IPS DF 19.7 (cell line): ENCODE measurements around the gene STK32B.
"Not testable (repeated sequence)": the region's sequence is repeated elsewhere in the genome, so short reads cannot be mapped to it uniquely, and the experiment has no call there.

Experiments
- DNase-seq: peaks from one replicate; pipeline ENCODE4 v3.0.0-alpha.2; 2013; ENCODE audit warnings: low read depth, low spot score

The STK32B gene

DNA sequence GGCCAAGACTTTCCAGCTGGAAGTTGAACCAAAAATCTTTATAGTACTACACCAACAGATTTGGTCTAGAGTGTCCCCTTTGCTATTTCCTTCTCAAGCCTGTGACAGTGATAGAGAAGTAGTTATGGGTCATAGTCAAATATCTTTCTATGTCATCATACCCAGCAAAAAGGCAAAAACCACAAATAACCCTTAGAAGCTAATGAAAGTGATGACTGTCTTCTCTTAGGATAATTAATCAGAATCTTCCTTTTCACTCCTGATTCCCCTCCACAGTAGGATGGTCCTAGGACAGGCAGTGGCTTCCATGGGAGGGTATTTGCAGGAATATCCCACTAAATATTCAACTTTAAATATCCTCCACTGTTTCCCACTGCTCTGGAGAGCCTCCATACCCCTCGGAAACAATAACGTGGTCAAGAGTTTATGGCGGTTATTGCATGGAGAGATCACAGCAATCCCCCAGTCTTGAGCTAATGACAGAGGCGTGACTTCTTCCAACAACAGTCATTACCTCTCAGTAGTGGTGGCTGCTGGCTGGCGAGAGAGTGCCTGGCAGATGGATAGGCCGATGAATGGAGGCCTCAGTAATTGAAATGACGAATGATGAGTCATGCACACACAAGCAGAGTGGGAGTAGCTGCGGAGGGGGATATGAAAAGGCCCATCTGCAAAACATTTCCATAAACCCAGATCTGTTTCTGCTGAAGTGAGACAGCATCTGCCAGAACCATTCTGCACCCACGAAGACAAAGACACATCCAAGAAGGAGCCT is 154.9 kb downstream of the STK32B start:
- DNase-seq: no peak

DNA sequence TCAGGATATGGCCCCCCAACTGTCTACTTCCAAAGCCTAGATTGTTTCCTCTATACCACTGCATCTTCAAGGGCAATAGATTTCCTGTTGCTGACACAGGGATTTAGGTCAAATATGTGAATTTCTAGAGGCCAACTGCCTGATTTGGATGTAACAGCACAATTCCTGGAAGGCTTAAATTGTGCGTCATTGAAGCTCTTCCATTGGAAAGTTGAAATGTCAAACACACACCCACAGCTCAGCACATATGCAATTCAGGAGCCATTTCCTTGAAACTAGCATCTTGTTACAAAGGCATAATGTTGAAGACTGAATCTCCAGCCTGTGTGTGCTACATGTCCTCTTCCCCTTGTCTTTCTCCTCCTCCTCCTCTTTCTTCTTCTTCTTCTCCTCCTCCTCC is 158.6 kb downstream of the STK32B start:
- DNase-seq: no peak

DNA sequence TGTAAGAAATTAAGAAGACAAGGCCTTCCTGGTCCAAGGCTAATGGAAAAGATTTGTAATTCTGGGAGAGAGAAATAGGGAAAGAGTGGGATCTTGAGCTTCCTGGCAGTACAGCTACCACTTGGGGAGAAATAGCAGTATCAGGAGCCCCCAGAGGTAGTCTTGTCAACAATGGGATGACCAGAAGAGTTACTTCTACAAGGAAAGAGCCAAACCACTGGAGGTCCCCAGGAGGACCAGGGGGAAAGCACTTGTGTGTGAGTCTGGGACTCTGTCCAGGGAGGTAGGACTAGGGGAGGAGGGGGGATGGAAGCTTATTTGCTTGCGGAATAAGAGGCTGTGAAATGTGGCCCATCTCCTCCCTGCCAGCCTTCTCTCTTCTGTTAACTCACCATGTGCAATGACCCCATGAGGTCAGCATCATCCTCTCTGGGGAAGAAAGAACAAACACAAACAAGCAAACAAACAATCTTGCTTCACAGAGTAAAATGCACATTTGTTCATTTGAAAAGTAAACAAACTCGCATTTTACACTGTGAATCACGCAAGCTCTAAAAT is 160.1 kb downstream of the STK32B start:
- DNase-seq: no peak

DNA sequence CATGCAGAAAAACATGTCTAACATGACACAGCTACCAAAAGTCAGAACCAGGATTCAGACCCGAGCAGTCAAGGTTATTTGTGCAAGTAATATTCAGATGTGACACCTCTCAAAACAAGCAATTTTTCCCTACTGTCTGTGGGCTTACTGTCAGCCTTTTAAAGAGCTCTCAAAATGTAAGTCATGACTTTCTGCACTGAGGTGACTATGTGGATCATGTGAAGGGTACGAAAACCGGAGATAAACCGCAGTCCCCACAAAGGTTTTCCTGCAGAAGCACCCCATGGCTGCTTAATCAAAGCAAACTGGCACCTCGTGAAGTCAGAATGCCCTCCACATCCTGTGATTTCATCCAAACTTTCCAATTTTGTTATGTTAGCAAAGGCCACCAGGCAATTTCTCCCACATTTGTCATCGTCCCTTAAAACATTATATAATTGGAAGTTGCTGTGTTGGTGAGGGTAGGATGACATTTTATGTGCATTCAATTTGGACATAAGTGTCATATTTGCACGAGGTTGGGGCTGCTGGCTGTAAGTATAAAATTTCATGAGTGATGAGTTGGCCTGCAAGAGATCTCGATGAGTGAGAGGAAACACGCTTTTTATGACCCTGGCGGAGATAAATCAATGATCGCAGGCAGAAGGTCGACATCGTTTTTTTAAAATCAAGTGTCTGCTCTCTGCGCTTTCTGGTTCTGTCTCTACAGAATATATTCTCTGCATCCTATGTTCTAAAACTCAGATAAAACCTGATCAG is 161.2 kb downstream of the STK32B start:
- no peak for DNase-seq

DNA sequence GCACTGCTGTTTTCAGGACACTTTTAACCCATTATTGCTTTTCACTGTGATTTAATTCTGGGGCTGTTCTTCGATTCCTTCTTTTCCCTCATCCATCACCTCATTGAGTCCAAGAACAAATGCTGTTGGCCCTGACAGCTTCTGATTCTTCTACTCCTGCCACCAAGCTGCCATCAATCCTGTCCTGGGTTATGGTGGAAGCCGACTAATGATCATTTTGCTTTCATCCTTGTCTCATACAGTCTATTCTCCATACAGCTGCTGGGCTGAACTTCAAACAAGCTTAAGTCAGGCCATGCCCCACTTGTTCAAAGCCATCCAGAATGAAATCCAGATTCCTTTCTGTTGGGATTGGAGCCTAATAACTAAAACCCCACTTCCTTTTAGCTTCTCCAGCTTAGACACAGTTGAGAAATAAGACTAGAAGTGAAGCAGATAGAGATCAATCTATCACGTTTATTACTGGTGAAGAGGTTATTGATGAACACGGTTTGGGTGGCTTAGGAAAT is 161.9 kb downstream of the STK32B start:
- DNase-seq: no peak

DNA sequence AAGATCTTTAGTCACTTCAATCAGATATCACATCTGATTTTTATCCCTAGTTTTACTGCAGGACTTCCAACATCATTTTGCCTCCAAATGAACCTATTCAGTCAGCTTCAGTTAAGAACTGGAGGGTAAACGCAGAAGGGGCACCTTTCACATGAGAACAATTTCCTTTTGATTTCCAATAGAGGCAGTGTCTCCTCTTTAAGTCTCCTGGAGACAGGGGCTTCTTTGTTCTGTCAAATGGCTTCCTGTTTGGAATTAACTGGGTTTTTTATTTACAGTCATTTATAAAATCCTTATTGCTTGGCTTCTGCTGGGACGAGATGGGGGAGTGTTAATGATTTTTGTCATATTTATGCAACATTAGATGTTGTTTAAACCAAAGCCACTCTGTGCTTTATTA is 164.0 kb downstream of the STK32B start:
- no peak for DNase-seq

- DNase-seq: no peak
Observed at GRCh38 chr4:5217421-5217820, 166.1 kb downstream of the STK32B start.

DNA sequence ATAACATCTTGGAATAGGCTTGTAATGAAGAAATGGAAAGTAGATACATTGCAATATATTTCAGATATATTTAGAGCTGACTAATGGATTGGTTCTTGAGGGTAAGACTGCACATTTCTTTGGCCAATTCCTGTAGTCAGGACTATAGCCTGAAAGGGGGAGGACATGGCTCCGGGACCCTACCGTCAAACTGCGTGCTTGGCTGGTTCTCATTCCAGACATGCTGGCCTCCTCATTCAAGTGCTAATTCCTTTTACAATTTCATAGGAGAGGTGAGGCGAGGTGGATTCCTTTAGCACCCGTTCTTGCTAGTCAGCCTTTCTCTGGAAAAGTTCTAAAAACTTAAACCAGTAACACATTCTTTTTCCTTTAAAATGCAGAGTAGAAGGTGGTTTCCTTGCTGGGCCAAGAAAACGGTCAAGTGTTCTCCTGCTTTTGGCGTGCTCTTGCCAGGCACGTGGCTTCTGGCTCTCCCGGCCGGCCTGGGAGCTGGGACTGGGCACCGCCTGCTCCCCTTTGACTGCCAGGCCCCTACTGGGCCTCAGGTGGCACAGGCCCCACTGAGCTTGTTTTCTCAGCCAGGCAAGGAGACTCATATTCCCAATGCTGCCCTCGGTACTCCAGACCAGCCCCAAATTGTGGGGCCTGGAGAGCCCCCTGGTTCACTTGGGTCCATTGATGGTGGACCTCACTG is 167.2 kb downstream of the STK32B start:
- no peak for DNase-seq

GRCh38 chr4:5220028-5220427 is 168.7 kb downstream of the STK32B start:
- no peak for DNase-seq

- DNase-seq: no peak
Observed at GRCh38 chr4:5222047-5222446, 170.8 kb downstream of the STK32B start.

GRCh38 chr4:5222951-5223350 is 171.7 kb downstream of the STK32B start:
- DNase-seq: no peak

DNA sequence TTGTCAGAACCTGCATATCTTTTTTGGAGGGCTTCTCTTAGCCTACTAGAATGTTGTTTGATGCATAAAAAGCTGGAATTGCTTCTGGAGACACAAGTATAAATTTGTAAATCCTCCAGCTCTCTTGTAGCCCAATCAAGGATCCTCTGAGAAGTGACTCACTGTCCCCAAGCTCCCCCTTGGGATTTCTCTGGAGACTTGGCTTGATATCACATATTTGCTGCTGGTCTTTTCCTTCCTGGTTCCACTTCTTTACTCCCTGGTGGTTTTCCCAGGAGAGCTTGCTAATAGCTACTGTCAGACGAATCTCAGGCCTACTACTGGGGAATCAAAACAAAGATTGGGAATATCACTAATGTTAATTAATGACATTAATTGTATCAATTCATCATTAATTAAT is 173.1 kb downstream of the STK32B start:
- no peak for DNase-seq

DNA sequence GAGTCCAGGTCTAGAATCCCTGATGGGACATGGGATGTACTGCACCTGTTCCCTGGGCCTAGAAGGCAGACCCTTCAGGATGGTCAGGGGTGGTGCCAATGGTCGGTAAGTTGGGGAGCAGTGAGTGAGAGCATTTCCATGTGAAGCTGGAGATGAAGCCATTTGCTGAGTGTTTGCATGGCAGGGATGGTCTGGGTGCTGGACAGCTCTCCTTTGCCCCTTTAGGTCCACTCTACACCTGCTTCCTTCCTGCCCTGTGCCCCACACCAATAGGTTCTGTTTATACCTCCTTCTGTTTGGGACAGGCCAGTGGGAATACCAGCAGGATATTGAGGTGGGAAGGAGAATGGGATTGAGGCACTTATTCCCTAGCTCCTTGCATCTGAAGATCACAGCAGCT is 181.3 kb downstream of the STK32B start:
- no peak for DNase-seq

DNA sequence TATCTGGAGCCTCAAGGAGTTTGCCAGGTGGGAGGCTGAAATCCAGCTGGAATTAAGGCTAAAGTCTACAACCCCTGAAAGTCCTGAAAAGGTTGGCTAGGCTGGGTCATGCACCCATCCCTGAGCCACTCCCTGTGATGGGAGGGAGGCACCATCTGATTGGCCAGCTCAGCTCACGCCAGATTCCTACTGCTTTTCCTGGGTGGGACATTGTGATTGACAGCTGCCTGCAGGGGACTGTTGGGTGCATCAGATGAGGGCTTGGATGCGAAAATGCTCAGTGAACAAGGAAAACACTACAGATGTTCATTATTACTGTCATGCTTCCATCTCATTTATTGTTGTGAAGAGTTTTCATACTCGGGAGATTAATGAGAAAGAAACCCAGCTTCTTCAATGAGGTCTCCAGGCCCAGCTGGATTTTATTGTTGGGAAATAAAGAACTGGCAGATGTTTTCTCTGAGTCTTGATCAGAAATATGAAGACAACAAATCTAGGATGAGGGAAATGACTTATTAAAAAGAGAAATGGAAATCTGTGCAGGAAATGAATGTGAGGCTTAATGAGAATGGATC is 185.9 kb downstream of the STK32B start:
- no peak for DNase-seq

DNA sequence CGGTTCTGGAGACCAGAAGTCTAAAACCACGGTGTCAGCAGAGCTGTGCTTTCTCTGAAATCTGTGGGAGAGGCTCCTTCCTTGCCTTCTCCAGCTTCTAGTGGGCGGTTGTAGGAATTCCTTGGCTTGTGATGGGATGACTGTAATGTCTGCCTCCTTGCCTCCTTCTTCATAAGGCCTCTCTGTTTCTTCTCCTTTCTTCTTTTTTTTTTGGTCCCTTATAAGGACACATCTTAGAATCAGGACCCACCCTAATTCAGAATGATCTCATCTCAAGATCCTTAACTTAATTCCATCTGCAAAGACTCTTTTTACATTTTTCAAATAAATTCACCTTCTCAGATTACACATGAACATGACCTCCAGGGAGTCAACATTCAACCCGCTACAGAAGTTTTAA is 186.9 kb downstream of the STK32B start:
- DNase-seq: no peak

DNA sequence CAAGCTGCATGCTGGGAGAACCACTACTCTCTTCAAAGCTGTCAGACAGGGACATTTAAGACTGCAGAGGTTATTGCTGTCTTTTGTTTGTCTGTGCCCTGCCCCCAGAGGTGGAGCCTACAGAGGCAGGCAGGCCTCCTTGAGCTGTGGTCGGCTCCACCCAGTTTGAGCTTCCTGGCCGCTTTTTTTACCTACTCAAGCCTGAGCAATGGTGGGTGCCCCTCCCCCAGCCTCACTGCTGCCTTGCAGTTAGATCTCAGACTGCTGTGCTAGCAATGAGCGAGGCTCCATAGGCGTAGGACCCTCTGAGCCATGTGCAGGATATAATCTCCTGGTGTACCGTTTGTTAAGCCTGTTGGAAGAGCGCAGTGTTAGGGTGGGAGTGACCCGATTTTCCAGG is 195.8 kb downstream of the STK32B start:
- not testable (repeated sequence) for DNase-seq

DNA sequence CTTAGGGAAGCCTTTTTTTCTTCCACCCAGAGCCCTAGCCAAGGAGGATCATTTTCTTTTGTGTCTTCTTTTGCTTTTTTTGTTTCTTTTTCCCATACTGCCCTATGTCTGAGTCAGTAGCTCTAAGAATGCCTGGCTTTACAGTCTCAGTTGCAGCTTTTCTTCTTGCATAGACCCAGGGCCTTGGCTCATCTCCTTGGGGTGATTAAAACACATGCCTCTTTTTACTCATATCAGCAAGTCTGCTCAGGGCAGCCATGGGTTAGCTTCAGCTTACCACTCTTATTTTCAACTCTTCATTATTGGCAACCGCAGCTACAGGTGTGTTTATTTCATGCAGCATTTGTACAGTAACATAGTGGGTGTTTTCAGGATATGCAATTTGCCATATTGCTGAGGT is 196.5 kb downstream of the STK32B start:
- no peak for DNase-seq

- DNase-seq: no peak
Observed at GRCh38 chr4:5249727-5250126, 198.4 kb downstream of the STK32B start.

GRCh38 chr4:5250536-5250935 is 199.3 kb downstream of the STK32B start:
- DNase-seq: not testable (repeated sequence)

DNA sequence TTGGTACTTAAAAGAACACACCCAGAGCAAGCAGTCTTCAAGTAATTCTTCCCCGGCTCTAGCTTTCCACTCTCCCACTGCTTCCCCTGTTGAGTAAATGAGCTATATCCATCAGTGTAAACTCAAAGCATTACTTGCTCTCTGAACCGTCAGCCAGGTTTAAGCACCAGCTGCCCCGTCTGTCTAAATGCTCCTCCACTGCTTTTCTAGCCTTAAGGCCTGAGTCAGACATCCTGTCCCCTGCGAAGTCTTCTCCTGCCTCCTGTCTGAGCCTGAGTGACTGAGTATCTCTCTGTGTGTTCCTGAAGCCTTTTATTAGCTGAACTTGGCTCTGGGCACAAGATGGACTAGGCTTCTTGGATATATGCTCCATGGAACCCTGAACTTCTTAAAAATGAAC is 205.1 kb downstream of the STK32B start:
- DNase-seq: no peak

- DNase-seq: no peak
Observed at GRCh38 chr4:5257086-5257485, 205.8 kb downstream of the STK32B start.

- no peak for DNase-seq
Observed at GRCh38 chr4:5259471-5259870, 208.2 kb downstream of the STK32B start.
